OCI-LY3 (cell line): ENCODE results near the gene SNRPB2.

Experiments
- H2AFZ ChIP-seq: fragments of 200-600, 300-600 bp; shearing (Covaris generic); 2 replicates; pipeline ENCODE4 v1.6.0; 2014; ENCODE audit warnings: antibody characterized with exemption, low read depth, low read length
- H3K27ac ChIP-seq: fragments of 200-600, 300-600 bp; sonication (generic); 2 replicates; pipeline ENCODE4 v1.5.1; 2014; ENCODE audit warnings: mild to moderate bottlenecking, low read length, moderate library complexity, mixed read lengths
- H3K27me3 ChIP-seq: fragments of 200-600, 300-600 bp; sonication (generic); 2 replicates; pipeline ENCODE4 v1.6.1; 2014; ENCODE audit warnings: low read depth, low read length, mixed read lengths
- H3K36me3 ChIP-seq: fragments of 200-600, 300-600 bp; sonication (generic); replicated peaks from 2 replicates; pipeline ENCODE3; 2014; ENCODE audit warnings: low read depth, low read length, mixed read lengths
- H3K4me1 ChIP-seq: fragments of 300-600, 200-600 bp; sonication (generic); 2 replicates; pipeline ENCODE4 v1.6.1; 2014; ENCODE audit warnings: low read length, mixed read lengths
- H3K4me2 ChIP-seq: fragments of 200-600, 300-600 bp; sonication (generic); 2 replicates; pipeline ENCODE4 v1.6.1; 2014; ENCODE audit warnings: low read length, mixed read lengths
- H3K4me3 ChIP-seq: fragments of 300-600, 200-600 bp; sonication (generic); 2 replicates; pipeline ENCODE4 v1.5.1; 2014; ENCODE audit warnings: antibody characterized with exemption, mild to moderate bottlenecking, low read length, moderate library complexity
- H3K79me2 ChIP-seq: fragments of 300-600, 200-600 bp; shearing (Covaris generic); 2 replicates; pipeline ENCODE4 v1.6.1; 2014; ENCODE audit warnings: mild to moderate bottlenecking, low read length, mixed read lengths
- H3K9ac ChIP-seq: fragments of 300-600, 200-600 bp; shearing (Covaris generic); 2 replicates; pipeline ENCODE4 v1.6.0; 2014; ENCODE audit warnings: mild to moderate bottlenecking, low read length, moderate library complexity
- H3K9me3 ChIP-seq: fragments of 200-600, 300-600 bp; shearing (Covaris generic); 2 replicates; pipeline ENCODE4 v1.6.1; 2014; ENCODE audit warnings: low read length, mixed read lengths; ENCODE audit not compliant: insufficient read depth
- H4K20me1 ChIP-seq: fragments of 200-600, 300-600 bp; sonication (generic); 2 replicates; pipeline ENCODE4 v1.6.1; 2016; ENCODE audit warnings: low read length, mixed read lengths; ENCODE audit not compliant: insufficient read depth
- CTCF ChIP-seq: fragments of 200-600, 300-600 bp; sonication (generic); IDR thresholded peaks from 2 replicates; pipeline ENCODE4 v1.5.1; 2014; ENCODE audit warnings: antibody characterized with exemption, low read length, low read depth
- EZH2phosphoT487 ChIP-seq: fragments of 200-600 bp; shearing (Covaris generic); IDR thresholded peaks from 2 replicates; pipeline ENCODE4 v1.6.1; 2018; ENCODE audit warnings: antibody characterized with exemption, mixed run types, low read depth

The SNRPB2 gene

GRCh38 chr20:16714751-16715150 lies 15.1 kb upstream of the SNRPB2 start:
- Histone ChIP-seq H3K4me1 (peaks cover 11% of the 10 kb centered on the region), H3K27ac (no peak overlapping the region), H3K79me2 (no peaks in the 10 kb centered on the region), H3K4me3 (no peak overlapping the region), H3K9ac (no peak overlapping the region), H2AFZ (no peak overlapping the region), H3K9me3 (no peaks in the 10 kb centered on the region), H3K36me3 (no peaks in the 10 kb centered on the region), H3K4me2 (no peak overlapping the region), H3K27me3 (0 out of 2 replicates have a peak, but pooled peaks cover 2% of the 10 kb centered on the region), H4K20me1 (no peaks in the 10 kb centered on the region)
- TF ChIP-seq EZH2phosphoT487 = no peak
- no peak for TF ChIP-seq CTCF

DNA sequence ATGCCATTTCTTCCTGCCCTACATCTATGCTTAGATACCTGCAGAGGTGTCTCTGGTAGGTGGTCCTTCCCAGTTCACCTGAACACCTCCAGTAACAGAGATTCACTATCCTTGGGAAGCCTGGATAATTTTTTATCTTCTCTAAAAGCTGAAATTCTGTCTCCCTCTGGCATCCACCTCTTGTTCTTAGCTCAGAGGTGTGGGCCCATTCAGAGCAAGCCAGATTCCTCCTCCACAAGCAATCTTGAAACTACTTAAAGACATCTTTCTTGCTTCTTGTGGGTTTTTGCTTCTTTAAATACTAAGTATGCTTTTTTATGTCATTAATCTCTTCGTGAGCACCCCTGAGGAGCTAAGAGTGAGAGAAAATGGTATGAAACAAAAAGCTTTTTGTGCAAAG lies 10.4 kb upstream of the SNRPB2 start:
- Histone ChIP-seq H3K4me2 (no peak overlapping the region), H3K4me1 (peaks cover 7% of the 10 kb centered on the region; the same call in 1 of the 2 replicates), H3K79me2 (no peaks in the 10 kb centered on the region), H3K9ac (no peak overlapping the region), H2AFZ (no peak overlapping the region), H3K9me3 (no peaks in the 10 kb centered on the region), H4K20me1 (no peaks in the 10 kb centered on the region), H3K36me3 (no peaks in the 10 kb centered on the region), H3K27ac (no peak overlapping the region), H3K27me3 (0 out of 2 replicates have a peak, but pooled peaks cover 4% of the 10 kb centered on the region), H3K4me3 (no peak overlapping the region)
- TF ChIP-seq CTCF (no peak), EZH2phosphoT487 (no peak)

DNA sequence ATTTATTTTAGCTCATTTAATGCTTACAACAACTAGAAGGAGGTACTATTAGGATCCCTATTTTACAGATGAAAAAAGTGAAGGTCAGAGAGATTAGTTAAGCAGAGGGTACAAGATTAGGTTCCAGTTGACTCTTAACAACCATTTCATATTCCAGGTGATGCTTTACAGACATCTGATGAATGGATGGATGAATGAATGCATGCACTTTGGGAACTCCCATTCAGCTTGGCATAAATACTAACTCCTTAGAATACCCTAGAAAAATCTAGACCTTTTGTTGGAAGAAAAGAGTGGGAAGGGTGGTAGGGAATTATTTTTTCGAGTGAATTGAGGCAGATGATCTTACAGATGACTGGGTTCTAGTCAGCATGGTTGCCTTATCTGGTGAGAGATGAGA lies 746 bp upstream of the SNRPB2 start:
- H4K20me1 ChIP-seq = peaks cover 9% of the 10 kb centered on the region; the same call in 1 of the 2 replicates
- H3K27ac ChIP-seq = peak overlapping the region; percentile 39
- H3K9me3 ChIP-seq = peaks cover 7% of the 10 kb centered on the region; the same call in 1 of the 2 replicates
- H3K36me3 ChIP-seq = peaks cover 28% of the 10 kb centered on the region
- H3K4me1 ChIP-seq = peaks cover 17% of the 10 kb centered on the region
- no peaks in the 10 kb centered on the region for H3K27me3 ChIP-seq
- peak overlapping the region; percentile 84 for H3K4me3 ChIP-seq
- peak overlapping the region; percentile 38; the same call in 1 of the 2 replicates for H3K9ac ChIP-seq
- no peak for TF ChIP-seq EZH2phosphoT487
- no peak for TF ChIP-seq CTCF
- H3K4me2 ChIP-seq = peak overlapping the region; percentile 77
- peaks cover 42% of the 10 kb centered on the region for H3K79me2 ChIP-seq
- H2AFZ ChIP-seq = peak overlapping the region; percentile 82

DNA sequence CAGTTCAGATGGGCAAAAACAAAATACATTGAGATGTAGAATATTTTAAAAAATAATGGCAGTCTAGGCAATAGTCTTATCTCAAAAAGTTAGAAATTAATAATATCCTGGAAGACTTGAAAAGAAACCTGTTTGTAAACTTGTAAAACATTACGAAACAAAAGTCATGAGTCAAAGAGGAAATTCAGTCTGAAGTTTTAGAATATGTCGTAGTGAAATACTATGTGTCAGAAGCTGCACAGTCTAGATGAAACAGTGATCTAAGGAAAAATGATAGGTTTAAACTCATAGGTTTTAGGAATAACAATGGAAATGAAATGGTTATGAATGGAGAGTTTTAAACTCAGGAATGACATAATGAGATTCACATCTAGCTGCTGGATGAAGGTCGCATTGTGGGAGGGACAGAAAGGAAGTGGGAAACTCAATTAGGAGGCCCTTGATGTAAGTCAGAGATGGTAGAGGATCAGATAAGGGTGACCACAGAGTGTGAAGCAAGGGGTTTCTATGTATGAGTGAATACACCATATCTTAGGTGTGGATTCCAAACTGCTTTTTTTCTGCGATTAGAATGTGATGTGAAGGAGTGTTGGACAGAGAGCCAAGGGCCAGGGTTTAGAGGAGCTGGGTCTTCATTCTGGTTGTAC lies 2.8 kb downstream of the SNRPB2 start:
- no peaks in the 10 kb centered on the region for H3K27me3 ChIP-seq
- H2AFZ ChIP-seq = no peak overlapping the region
- peaks cover 60% of the 10 kb centered on the region for H3K36me3 ChIP-seq
- peaks cover 7% of the 10 kb centered on the region; the same call in 1 of the 2 replicates for H3K9me3 ChIP-seq
- peaks cover 17% of the 10 kb centered on the region for H3K4me1 ChIP-seq
- peaks cover 21% of the 10 kb centered on the region for H4K20me1 ChIP-seq
- peaks cover 67% of the 10 kb centered on the region for H3K79me2 ChIP-seq
- H3K9ac ChIP-seq = no peak overlapping the region
- no peak overlapping the region for H3K4me3 ChIP-seq
- H3K4me2 ChIP-seq = no peak overlapping the region
- TF ChIP-seq CTCF (no peak), EZH2phosphoT487 (no peak)
- H3K27ac ChIP-seq = no peak overlapping the region
